PFSK-1 (cell line): ENCODE data around the gene CACNA1C.

ENCODE experiments used
- POLR2AphosphoS5 ChIP-seq: IDR thresholded peaks from 2 replicates; pipeline ENCODE4 v1.6.1; 2012; ENCODE audit warnings: low read depth, mild to moderate bottlenecking, control low read depth, low read length, moderate library complexity
- SIN3A ChIP-seq: IDR thresholded peaks from 2 replicates; pipeline ENCODE4 v1.6.1; 2012; ENCODE audit warnings: mild to moderate bottlenecking, low read length, moderate library complexity, borderline replicate concordance; ENCODE audit not compliant: insufficient read depth
- TAF1 ChIP-seq: IDR thresholded peaks from 2 replicates; pipeline ENCODE4 v1.6.1; 2012; ENCODE audit warnings: low read length, control low read depth, borderline replicate concordance; ENCODE audit not compliant: insufficient read depth
- TF ChIP-seq, protein P1 (sequence below), 2 experiments: IDR thresholded peaks; 2 replicates each; pipeline versions ENCODE4 v1.6.1 to v1.8.0; 2011 to 2012; ENCODE audit warnings: low read depth in 2 of 2, low read length in 2 of 2, control low read depth in 1 of 2, inconsistent platforms in 1 of 2, mild to moderate bottlenecking in 1 of 2, moderate library complexity in 1 of 2; ENCODE audit not compliant: insufficient read depth in 1 of 2

DNA sequence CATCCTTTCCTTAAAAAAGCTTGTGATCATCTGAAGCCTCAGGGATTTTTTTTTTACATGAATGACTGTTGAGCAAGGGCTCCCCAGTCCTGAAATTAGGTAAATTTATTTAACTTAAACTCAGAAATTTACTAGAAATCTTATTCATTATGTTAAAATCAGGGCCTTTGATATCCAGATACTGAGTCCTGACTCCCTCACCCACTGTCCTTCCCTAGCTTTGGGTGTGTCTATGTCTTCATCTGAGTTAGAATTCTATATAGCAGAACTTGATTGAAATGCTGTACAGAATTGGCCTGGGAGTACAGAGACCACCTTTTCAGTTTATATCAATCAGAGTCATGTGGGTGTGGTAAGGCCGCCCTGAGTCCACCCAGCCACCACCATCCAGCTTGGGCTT is 260.0 kb downstream of the CACNA1C start:
- TF ChIP-seq, protein P1, sequence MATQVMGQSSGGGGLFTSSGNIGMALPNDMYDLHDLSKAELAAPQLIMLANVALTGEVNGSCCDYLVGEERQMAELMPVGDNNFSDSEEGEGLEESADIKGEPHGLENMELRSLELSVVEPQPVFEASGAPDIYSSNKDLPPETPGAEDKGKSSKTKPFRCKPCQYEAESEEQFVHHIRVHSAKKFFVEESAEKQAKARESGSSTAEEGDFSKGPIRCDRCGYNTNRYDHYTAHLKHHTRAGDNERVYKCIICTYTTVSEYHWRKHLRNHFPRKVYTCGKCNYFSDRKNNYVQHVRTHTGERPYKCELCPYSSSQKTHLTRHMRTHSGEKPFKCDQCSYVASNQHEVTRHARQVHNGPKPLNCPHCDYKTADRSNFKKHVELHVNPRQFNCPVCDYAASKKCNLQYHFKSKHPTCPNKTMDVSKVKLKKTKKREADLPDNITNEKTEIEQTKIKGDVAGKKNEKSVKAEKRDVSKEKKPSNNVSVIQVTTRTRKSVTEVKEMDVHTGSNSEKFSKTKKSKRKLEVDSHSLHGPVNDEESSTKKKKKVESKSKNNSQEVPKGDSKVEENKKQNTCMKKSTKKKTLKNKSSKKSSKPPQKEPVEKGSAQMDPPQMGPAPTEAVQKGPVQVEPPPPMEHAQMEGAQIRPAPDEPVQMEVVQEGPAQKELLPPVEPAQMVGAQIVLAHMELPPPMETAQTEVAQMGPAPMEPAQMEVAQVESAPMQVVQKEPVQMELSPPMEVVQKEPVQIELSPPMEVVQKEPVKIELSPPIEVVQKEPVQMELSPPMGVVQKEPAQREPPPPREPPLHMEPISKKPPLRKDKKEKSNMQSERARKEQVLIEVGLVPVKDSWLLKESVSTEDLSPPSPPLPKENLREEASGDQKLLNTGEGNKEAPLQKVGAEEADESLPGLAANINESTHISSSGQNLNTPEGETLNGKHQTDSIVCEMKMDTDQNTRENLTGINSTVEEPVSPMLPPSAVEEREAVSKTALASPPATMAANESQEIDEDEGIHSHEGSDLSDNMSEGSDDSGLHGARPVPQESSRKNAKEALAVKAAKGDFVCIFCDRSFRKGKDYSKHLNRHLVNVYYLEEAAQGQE (IDR thresholded peaks at IDR 0.05; ENCODE audit: insufficient read depth in 1 of 2, low read depth in 2 of 2, low read length in 2 of 2), result no peak
- TF ChIP-seq POLR2AphosphoS5 (no peak), TAF1 (no peak), SIN3A (no peak)
